NCI-H1694 (cell line): Measurements from ENCODE around the gene PRR23A.

ENCODE experiments used
- DNase-seq: peaks from one replicate; lab custom pipeline; 2025; lab: John Stamatoyannopoulos, UW

Gene PRR23A

GRCh38 chr3:138972941-138973340, 33.1 kb downstream of the PRR23A start:
- DNase-seq: no peak

- no peak for DNase-seq
Observed at GRCh38 chr3:138971766-138972320, 34.2 kb downstream of the PRR23A start.

- DNase-seq: no peak
Observed at GRCh38 chr3:138964923-138965322, 41.1 kb downstream of the PRR23A start.

GRCh38 chr3:138964264-138964663, 41.8 kb downstream of the PRR23A start:
- no peak for DNase-seq

GRCh38 chr3:138962854-138963560, 43.1 kb downstream of the PRR23A start:
- no peak for DNase-seq

- DNase-seq: no peak
Observed at GRCh38 chr3:138960417-138960852, 45.6 kb downstream of the PRR23A start.
